Lower lobe of right lung (tissue), 2 donors: ENCODE results near the gene MDFI. TPM values are rescaled to one million over a fixed set of nuclear protein-coding genes. Genes with fewer than 3 reads are reported as not detected.
A peak's percentile ranks its signal among the peaks of the same experiment; 100 is the strongest.

Experiments used
- ATAC-seq, 2 donors: fragments of 200-7000 bp; cut with Tn5 transposase; one replicate each; pipeline ENCODE4 v1.9.1; 2020 to 2022; ENCODE audit warnings: mild to moderate bottlenecking in 2 of 2, moderate library complexity in 2 of 2
- DNase-seq: peaks from one replicate; pipeline ENCODE4 v3.0.0-alpha.2; 2020
- H3K27ac ChIP-seq: fragments of 200-600 bp; one replicate; pipeline ENCODE4 v1.8.0; 2022
- H3K27me3 ChIP-seq: fragments of 200-600 bp; one replicate; pipeline ENCODE4 v1.8.0; 2022; ENCODE audit warnings: low read depth
- H3K36me3 ChIP-seq: fragments of 200-600 bp; one replicate; pipeline ENCODE4 v1.8.0; 2022; ENCODE audit warnings: mild to moderate bottlenecking
- H3K4me1 ChIP-seq: fragments of 200-600 bp; one replicate; pipeline ENCODE4 v1.8.0; 2022
- H3K4me3 ChIP-seq: fragments of 200-600 bp; one replicate; pipeline ENCODE4 v1.8.0; 2022; ENCODE audit warnings: mild to moderate bottlenecking
- H3K9me3 ChIP-seq: fragments of 200-600 bp; one replicate; pipeline ENCODE4 v1.8.0; 2022
- CTCF ChIP-seq: fragments of 200-600 bp; IDR thresholded peaks from one replicate; pipeline ENCODE4 v1.8.0; 2022; ENCODE audit warnings: antibody characterized with exemption, mild to moderate bottlenecking
- intact Hi-C: fragments of 100-400 bp; cut with DNase I; formaldehyde crosslinking; loops from one replicate; pipeline ENCODE4 v1.11.0; 2022
- total RNA-seq: library from RNA; stranded (reverse); fragmentation: NEBNext Ultra II Directional; extraction: Animal tissue kit (Norgen Biotek cat#: 25700); gene quantifications from one replicate; pipeline ENCODE4 v1.2.1, GENCODE V29; 2021
- donor health status: DM: no; HTN: yes; CAD: no; lungs with severe emphysema.

MDFI gene
- total RNA-seq, 1 donor from 2014 or later: 10.6 TPM

- Histone ChIP-seq H3K36me3 (no peaks in the 10 kb centered on the region), H3K9me3 (no peaks in the 10 kb centered on the region), H3K4me1 (peaks cover 7% of the 10 kb centered on the region), H3K4me3 (no peak overlapping the region), H3K27ac (no peak overlapping the region), H3K27me3 (no peaks in the 10 kb centered on the region)
- DNase-seq: no peak
- no peak for ATAC-seq
- no peak for TF ChIP-seq CTCF
- intact Hi-C loops: no loop called here
Observed at GRCh38 chr6:41622206-41622988, 15.9 kb upstream of the MDFI start.

GRCh38 chr6:41623330-41623729 lies 14.9 kb upstream of the MDFI start:
- DNase-seq: no peak
- H3K4me3 ChIP-seq: no peak overlapping the region
- ATAC-seq: no peak
- intact Hi-C loops: no loop called here
- no peaks in the 10 kb centered on the region for H3K9me3 ChIP-seq
- H3K27ac ChIP-seq: no peak overlapping the region
- no peaks in the 10 kb centered on the region for H3K36me3 ChIP-seq
- H3K27me3 ChIP-seq: no peaks in the 10 kb centered on the region
- peaks cover 7% of the 10 kb centered on the region for H3K4me1 ChIP-seq
- TF ChIP-seq CTCF: no peak

GRCh38 chr6:41624621-41625380 lies 13.5 kb upstream of the MDFI start:
- Histone ChIP-seq H3K27ac (no peak overlapping the region), H3K36me3 (no peaks in the 10 kb centered on the region), H3K9me3 (no peaks in the 10 kb centered on the region), H3K27me3 (no peaks in the 10 kb centered on the region), H3K4me3 (no peak overlapping the region), H3K4me1 (peaks cover 7% of the 10 kb centered on the region)
- intact Hi-C loops: no loop called here
- TF ChIP-seq CTCF: no peak
- DNase-seq (peak; percentile 6), ATAC-seq (no peak)

- no peaks in the 10 kb centered on the region for H3K36me3 ChIP-seq
- H3K27ac ChIP-seq: no peak overlapping the region
- no peak for ATAC-seq
- H3K27me3 ChIP-seq: no peaks in the 10 kb centered on the region
- H3K4me3 ChIP-seq: no peak overlapping the region
- no peaks in the 10 kb centered on the region for H3K9me3 ChIP-seq
- peaks cover 7% of the 10 kb centered on the region for H3K4me1 ChIP-seq
- intact Hi-C loops: no loop called here
- peak; percentile 48 for DNase-seq
- no peak for TF ChIP-seq CTCF
Observed at GRCh38 chr6:41625442-41625841, 12.8 kb upstream of the MDFI start.

GRCh38 chr6:41626022-41626421 lies 12.2 kb upstream of the MDFI start:
- Histone ChIP-seq H3K27me3 (no peaks in the 10 kb centered on the region), H3K9me3 (no peaks in the 10 kb centered on the region), H3K36me3 (no peaks in the 10 kb centered on the region), H3K4me3 (no peak overlapping the region), H3K4me1 (peaks cover 7% of the 10 kb centered on the region), H3K27ac (no peak overlapping the region)
- no peak for TF ChIP-seq CTCF
- ATAC-seq (no peak), DNase-seq (no peak)
- intact Hi-C loops: no loop called here
